GM04503 (cell line): ENCODE data around the gene UBE2J1.
"Not testable (repeated sequence)": the region's sequence is repeated elsewhere in the genome, so short reads cannot be mapped to it uniquely, and the experiment has no call there.

Experiments
- DNase-seq: peaks from one replicate; pipeline ENCODE4 v3.0.0-alpha.2; 2012; ENCODE audit warnings: low read depth

The UBE2J1 gene

GRCh38 chr6:89352278-89353117, at the start of gene UBE2J1:
Gene UBE2J1, minus strand, starts transcription at chr6:89352722. Its CDS starts 153 bp downstream, at chr6:89352569.
- DNase-seq, result peak; percentile 63

GRCh38 chr6:89400912-89401399, 48.4 kb upstream of the UBE2J1 start:
- no peak for DNase-seq

- no peak for DNase-seq
These were observed 47.5 kb upstream of the UBE2J1 start for GRCh38 chr6:89400050-89400449.

GRCh38 chr6:89398762-89399525, 46.4 kb upstream of the UBE2J1 start:
- no peak for DNase-seq

- not testable (repeated sequence) for DNase-seq
These were observed 45.4 kb upstream of the UBE2J1 start for GRCh38 chr6:89397884-89398283.

- no peak for DNase-seq
These were observed 41.1 kb upstream of the UBE2J1 start for GRCh38 chr6:89393659-89394058.

- DNase-seq, result no peak
These were observed 40.3 kb upstream of the UBE2J1 start for GRCh38 chr6:89392823-89393222.

- no peak for DNase-seq
These were observed 36.3 kb upstream of the UBE2J1 start for GRCh38 chr6:89388846-89389245.

GRCh38 chr6:89387516-89388201, 35.1 kb upstream of the UBE2J1 start:
- DNase-seq, result no peak

- no peak for DNase-seq
These were observed 34.5 kb upstream of the UBE2J1 start for GRCh38 chr6:89386917-89387491.

GRCh38 chr6:89385846-89386245, 33.3 kb upstream of the UBE2J1 start:
- no peak for DNase-seq

- DNase-seq, result no peak
These were observed 32.7 kb upstream of the UBE2J1 start for GRCh38 chr6:89385156-89385667.

GRCh38 chr6:89381031-89381430, 28.5 kb upstream of the UBE2J1 start:
- no peak for DNase-seq

GRCh38 chr6:89379281-89379680, 26.8 kb upstream of the UBE2J1 start:
- DNase-seq, result no peak

- DNase-seq, result no peak
These were observed 26.1 kb upstream of the UBE2J1 start for GRCh38 chr6:89378628-89379027.

- no peak for DNase-seq
These were observed 23.1 kb upstream of the UBE2J1 start for GRCh38 chr6:89375427-89376267.

- DNase-seq, result no peak
These were observed 20.0 kb upstream of the UBE2J1 start for GRCh38 chr6:89372506-89372901.

GRCh38 chr6:89371849-89372505, 19.5 kb upstream of the UBE2J1 start:
- no peak for DNase-seq

GRCh38 chr6:89368999-89369398, 16.5 kb upstream of the UBE2J1 start:
- DNase-seq, result no peak

- DNase-seq, result no peak
These were observed 15.6 kb upstream of the UBE2J1 start for GRCh38 chr6:89368107-89368506.
